ENCODE results near the gene ADGRG6. TPM values are rescaled to one million over a fixed set of nuclear protein-coding genes. Genes with fewer than 3 reads are reported as not detected.

Gene ADGRG6
- total RNA-seq, 4 donors from 2014 or later, result 15.7 to 43.3 (median 32.2) TPM

- Histone ChIP-seq H3K9me3 (no peaks in the 10 kb centered on the region), H3K36me3 (no peaks in the 10 kb centered on the region), H3K4me1 (no peaks in the 10 kb centered on the region), H3K27me3 (no peaks in the 10 kb centered on the region), H3K4me3 (no peak overlapping the region), H3K27ac (no peak overlapping the region)
- DNase-seq, result no peak
- TF ChIP-seq CTCF (IDR thresholded peaks at IDR 0.05) (no peak), POLR2A (IDR thresholded peaks at IDR 0.05) (no peak)
These were observed 76.5 kb downstream of the ADGRG6 start for GRCh38 chr6:142378138-142378875.

- Histone ChIP-seq H3K27ac (no peak overlapping the region), H3K9me3 (no peaks in the 10 kb centered on the region), H3K4me1 (no peaks in the 10 kb centered on the region), H3K4me3 (no peak overlapping the region), H3K27me3 (no peaks in the 10 kb centered on the region), H3K36me3 (no peaks in the 10 kb centered on the region)
- no peak for DNase-seq
- no peak for TF ChIP-seq CTCF (IDR thresholded peaks at IDR 0.05)
These were observed 78.8 kb downstream of the ADGRG6 start for GRCh38 chr6:142380626-142381025.

GRCh38 chr6:142381181-142381580 is 79.4 kb downstream of the ADGRG6 start:
- TF ChIP-seq CTCF (IDR thresholded peaks at IDR 0.05), result no peak
- no peak for TF ChIP-seq POLR2A (IDR thresholded peaks at IDR 0.05)

GRCh38 chr6:142381845-142382378 is 80.1 kb downstream of the ADGRG6 start:
- Histone ChIP-seq H3K4me3 (no peak overlapping the region), H3K4me1 (no peaks in the 10 kb centered on the region), H3K36me3 (no peaks in the 10 kb centered on the region), H3K27ac (no peak overlapping the region), H3K9me3 (no peaks in the 10 kb centered on the region), H3K27me3 (no peaks in the 10 kb centered on the region)
- no peak for DNase-seq
- no peak for TF ChIP-seq POLR2A (IDR thresholded peaks at IDR 0.05)
- TF ChIP-seq CTCF (IDR thresholded peaks at IDR 0.05), result no peak

More at GRCh38 chr6:142381181-142381580, 79.4 kb downstream of the ADGRG6 start:
- Histone ChIP-seq H3K4me3 (no peak overlapping the region), H3K27me3 (no peaks in the 10 kb centered on the region), H3K9me3 (no peaks in the 10 kb centered on the region), H3K36me3 (no peaks in the 10 kb centered on the region), H3K4me1 (no peaks in the 10 kb centered on the region), H3K27ac (no peak overlapping the region)
- DNase-seq, result no peak

- no peak for DNase-seq
These were observed 82.9 kb downstream of the ADGRG6 start for GRCh38 chr6:142384519-142385254.

More at GRCh38 chr6:142384519-142385254, 82.9 kb downstream of the ADGRG6 start:
- H3K9me3 ChIP-seq, result no peaks in the 10 kb centered on the region
- TF ChIP-seq CTCF (IDR thresholded peaks at IDR 0.05), result no peak
- no peak for TF ChIP-seq POLR2A (IDR thresholded peaks at IDR 0.05)
- no peaks in the 10 kb centered on the region for H3K4me1 ChIP-seq
- H3K4me3 ChIP-seq, result no peak overlapping the region
- H3K27ac ChIP-seq, result no peak overlapping the region
- H3K27me3 ChIP-seq, result no peaks in the 10 kb centered on the region
- H3K36me3 ChIP-seq, result no peaks in the 10 kb centered on the region

Measured in Peyer's patch (tissue), 4 donors.